Heart left ventricle (tissue), 16 donors: ENCODE data around the gene GRM3. TPM values are rescaled to one million over a fixed set of nuclear protein-coding genes. Genes with fewer than 3 reads are reported as not detected.

Experiments
- ATAC-seq, 4 donors: fragments of 200-7000 bp; cut with Tn5 transposase; one replicate each; pipeline ENCODE4 v1.9.1; 2020 to 2022; ENCODE audit warnings: moderate library complexity in 4 of 4, mild to moderate bottlenecking in 3 of 4, moderate number of reproducible peaks in 1 of 4
- DNase-seq, 5 donors: peaks; one replicate each; pipeline ENCODE4 v3.0.0-alpha.2; 2020
- H3K27ac ChIP-seq, 12 donors: fragments of 200-600 bp; sonication (generic) in 4 of 12; one replicate each; pipeline versions ENCODE4 v1.5.0 to v1.8.0; 2016 to 2022; ENCODE audit warnings: mild to moderate bottlenecking in 2 of 12
- H3K27me3 ChIP-seq, 9 donors: fragments of 200-600 bp; sonication (generic) in 2 of 9; one replicate each; pipeline versions ENCODE4 v1.5.1 to v1.8.0; 2016 to 2022; ENCODE audit warnings: mild to moderate bottlenecking in 3 of 9
- H3K36me3 ChIP-seq, 9 donors: fragments of 200-600 bp; sonication (generic) in 2 of 9; one replicate each; pipeline versions ENCODE4 v1.5.0 to v1.8.0; 2018 to 2022; ENCODE audit warnings: mild to moderate bottlenecking in 2 of 9
- H3K4me1 ChIP-seq, 12 donors: fragments of 200-600 bp; sonication (generic) in 4 of 12; one replicate each; pipeline versions ENCODE4 v1.5.0 to v1.8.0; 2016 to 2022; ENCODE audit warnings: mild to moderate bottlenecking in 3 of 12
- H3K4me3 ChIP-seq, 12 donors: fragments of 200-600 bp; sonication (generic) in 4 of 12; one replicate each; pipeline versions ENCODE4 v1.5.0 to v1.8.0; 2017 to 2022; ENCODE audit warnings: mild to moderate bottlenecking in 9 of 12, moderate library complexity in 4 of 12
- H3K9me3 ChIP-seq, 12 donors: fragments of 200-600 bp; sonication (generic) in 4 of 12; one replicate each; pipeline versions ENCODE4 v1.5.0 to v1.8.0; 2016 to 2022; ENCODE audit warnings: mild to moderate bottlenecking in 1 of 12
- POLR2A ChIP-seq, 2 donors: fragments of 450-650 bp; IDR thresholded peaks; one replicate each; pipeline ENCODE4 v1.6.1; 2017; ENCODE audit warnings: antibody characterized with exemption in 2 of 2, mild to moderate bottlenecking in 2 of 2, moderate library complexity in 2 of 2
- whole genome bisulfite sequencing, 4 donors: extraction: QIAGEN DNeasy Blood & Tissue Kit in 2 of 4; methylation state at CpG; one replicate each; pipeline versions ENCODE4 v1.1.5 to v1.1.7; 2013 to 2018; 5-methylcytosine and 5-hydroxymethylcytosine counted together
- intact Hi-C, 10 donors: fragments of 100-400 bp; cut with DNase I; formaldehyde crosslinking; loops; one replicate each; pipeline versions ENCODE4 v1.11.1 to v1.14.2; 2022
- polyA plus RNA-seq, 2 donors: library from polyadenylated mRNA; stranded (reverse); fragments of 200-250 nt; gene quantifications; one replicate each; pipeline ENCODE4 v1.2.3, GENCODE V29; 2013
- total RNA-seq, 9 donors: library from RNA; depleted of rRNA in 2 of 9; stranded (reverse); fragments of >200 nt in 2 of 9; fragmentation: NEBNext Ultra II Directional in 3 of 9; extraction: Animal tissue kit (Norgen Biotek cat#: 25700) in 3 of 9; gene quantifications; one replicate each; pipeline versions ENCODE4 v1.1.0 to v1.2.4, GENCODE V29; 2016 to 2023
- TF ChIP-seq, protein P1 (sequence below), 12 donors: fragments of 200-600 bp; sonication (generic) in 4 of 12; IDR thresholded peaks; one replicate each; pipeline versions ENCODE4 v1.5.0 to v1.8.0; 2018 to 2022; ENCODE audit warnings: antibody characterized with exemption in 12 of 12, mild to moderate bottlenecking in 5 of 12
- donor health status: ischemic (EF 13 %, LVEDD 7.1; RV severe dilation, severe dysfunction).
- donor health status: healthy with polysubstance abuse.
- donor health status: DM: no; HTN: yes; CAD: no.
- donor health status: DM: no; HTN: no; CAD: no.
- donor health status: ischemic (EF 25% LVEDD 6.9; RV normal size, moderate dysfunction).
- donor health status: ischemic (EF 25% LVEDD 5.7; RV mildly dilated, moderate dysfunction).
- donor health status: healthy.
- donor health status: DM: yes; HTN: yes; CAD: no.
- donor health status: ischemic (EF 35%, LVEDD 5.7; RV mildly dilated, moderate dysfunction).
- donor health status: nonischemic (EF 11% LVEDD 7.7; RV severe dilation, severe dysfunction).
- donor health status: DM: yes; HTN: yes; CAD: no.
- donor health status: PGD.
- donor health status: ischemic (EF 29% LVEDD 5.4; RV normal size, mild dysfunction).
- donor health status: nonischemic (EF 23%, LVEDD 6.1; RV moderate dilation, normal function).

GRM3 gene
- total and polyA plus RNA-seq, 11 donors, result 0.03 to 0.73 TPM; not detected in 9

DNA sequence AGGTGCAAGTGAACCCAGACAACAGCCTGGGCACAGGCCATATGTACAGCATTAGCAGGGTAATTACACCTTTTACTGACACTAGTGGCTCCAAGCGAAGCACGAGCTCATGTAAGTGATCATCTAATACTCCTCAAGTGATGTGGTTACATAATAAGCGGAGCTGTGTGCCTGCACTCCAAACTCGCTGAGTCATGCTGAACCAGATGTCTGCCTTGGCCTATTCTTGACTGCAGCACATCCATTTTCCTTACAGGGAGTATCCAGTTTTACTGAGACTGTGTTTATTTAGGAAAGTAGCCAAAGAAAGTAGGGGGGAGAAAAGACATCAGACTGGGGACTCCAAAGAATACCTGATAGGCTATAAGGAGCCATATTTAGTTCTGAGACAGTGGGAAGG, 90.1 kb downstream of the GRM3 start:
- DNase-seq (no peak), ATAC-seq (no peak)
- TF ChIP-seq POLR2A (IDR thresholded peaks at IDR 0.05), result no peak
- TF ChIP-seq, protein P1, sequence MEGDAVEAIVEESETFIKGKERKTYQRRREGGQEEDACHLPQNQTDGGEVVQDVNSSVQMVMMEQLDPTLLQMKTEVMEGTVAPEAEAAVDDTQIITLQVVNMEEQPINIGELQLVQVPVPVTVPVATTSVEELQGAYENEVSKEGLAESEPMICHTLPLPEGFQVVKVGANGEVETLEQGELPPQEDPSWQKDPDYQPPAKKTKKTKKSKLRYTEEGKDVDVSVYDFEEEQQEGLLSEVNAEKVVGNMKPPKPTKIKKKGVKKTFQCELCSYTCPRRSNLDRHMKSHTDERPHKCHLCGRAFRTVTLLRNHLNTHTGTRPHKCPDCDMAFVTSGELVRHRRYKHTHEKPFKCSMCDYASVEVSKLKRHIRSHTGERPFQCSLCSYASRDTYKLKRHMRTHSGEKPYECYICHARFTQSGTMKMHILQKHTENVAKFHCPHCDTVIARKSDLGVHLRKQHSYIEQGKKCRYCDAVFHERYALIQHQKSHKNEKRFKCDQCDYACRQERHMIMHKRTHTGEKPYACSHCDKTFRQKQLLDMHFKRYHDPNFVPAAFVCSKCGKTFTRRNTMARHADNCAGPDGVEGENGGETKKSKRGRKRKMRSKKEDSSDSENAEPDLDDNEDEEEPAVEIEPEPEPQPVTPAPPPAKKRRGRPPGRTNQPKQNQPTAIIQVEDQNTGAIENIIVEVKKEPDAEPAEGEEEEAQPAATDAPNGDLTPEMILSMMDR (IDR thresholded peaks at IDR 0.05), result no peak
- Histone ChIP-seq H3K27ac (no peak overlapping the region), H3K4me1 (no peaks in the 10 kb centered on the region), H3K9me3 (peaks cover 0 to 5% (median 0%) of the 10 kb centered on the region in 12 donors), H3K36me3 (no peaks in the 10 kb centered on the region), H3K4me3 (no peak overlapping the region), H3K27me3 (no peaks in the 10 kb centered on the region)
- WGBS, 4 donors, result 84 to 98% (median 89%) methylated on average over 2 to 4 of the region's 4 CpGs
- intact Hi-C loops, result no loop called here

DNA sequence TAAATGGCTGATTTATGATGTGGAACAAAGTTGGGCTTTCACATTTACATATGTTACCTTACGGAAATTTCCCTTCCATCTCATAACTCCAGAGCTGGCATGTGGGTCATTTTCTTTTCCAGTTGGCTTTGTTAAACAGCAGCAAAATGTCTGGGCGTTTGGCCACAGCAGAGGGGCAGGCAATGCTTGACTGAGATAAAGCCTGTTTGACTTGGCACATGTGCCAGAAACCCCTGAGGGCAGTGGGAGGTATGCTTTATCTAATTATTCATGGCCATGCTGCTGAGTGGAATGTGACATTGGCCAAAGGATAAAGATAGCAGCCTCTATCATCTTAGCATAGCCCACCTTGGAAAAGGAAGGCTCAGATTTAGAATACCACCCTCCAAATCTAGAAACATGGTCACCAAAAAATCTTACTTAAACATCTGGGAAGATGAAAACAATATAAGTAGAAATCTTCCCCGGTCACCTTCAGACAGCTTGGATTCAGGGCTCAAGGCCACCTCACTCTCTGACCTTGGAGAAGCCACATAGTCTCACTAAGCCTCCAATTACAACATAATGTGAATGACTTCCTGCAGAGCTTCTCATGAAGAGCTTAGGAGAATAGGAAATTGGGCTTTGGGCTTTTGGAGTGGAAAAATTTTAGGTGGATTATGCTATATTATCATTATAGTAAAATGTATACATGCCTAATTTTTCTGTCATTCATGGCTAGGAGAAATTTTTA, 101.5 kb downstream of the GRM3 start:
- H3K4me1 ChIP-seq, result peaks cover 0 to 9% (median 0%) of the 10 kb centered on the region in 12 donors
- H3K36me3 ChIP-seq, result no peaks in the 10 kb centered on the region
- DNase-seq (peak in 4 of 5 donors; percentile 16 to 42 (median 23)), ATAC-seq (peak; percentile 28 to 85 (median 66))
- intact Hi-C loops, result no loop called here
- TF ChIP-seq, protein P1 (IDR thresholded peaks at IDR 0.05), result no peak
- TF ChIP-seq POLR2A (IDR thresholded peaks at IDR 0.05), result no peak
- H3K27ac ChIP-seq, result no peak overlapping the region
- H3K4me3 ChIP-seq, result no peak overlapping the region
- H3K9me3 ChIP-seq, result no peaks in the 10 kb centered on the region
- no peaks in the 10 kb centered on the region for H3K27me3 ChIP-seq
- 36 to 54% (median 41%) methylated on average over 3 of the region's 3 CpGs for WGBS, 4 donors

DNA sequence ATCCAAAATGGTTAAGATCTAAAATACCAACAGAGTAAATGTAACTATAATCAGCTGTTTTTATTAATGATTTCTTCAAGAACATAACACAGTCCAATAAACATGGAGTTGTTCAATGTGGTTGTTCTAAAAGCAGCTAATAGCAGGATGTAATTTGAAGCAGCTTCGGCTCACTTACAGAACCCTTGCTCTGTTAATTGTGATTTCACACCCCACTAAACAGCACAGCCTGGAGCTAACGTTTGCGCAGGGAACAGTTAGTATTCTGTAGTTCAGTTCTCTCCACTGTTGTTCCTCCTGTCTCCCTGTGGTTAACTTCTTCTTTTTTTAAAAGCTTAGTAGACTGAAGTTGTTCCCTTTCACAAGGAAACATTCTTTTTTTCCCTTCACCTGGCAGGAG, 104.0 kb downstream of the GRM3 start:
- TF ChIP-seq, protein P1 (IDR thresholded peaks at IDR 0.05), result no peak
- no peak for TF ChIP-seq POLR2A (IDR thresholded peaks at IDR 0.05)
- Histone ChIP-seq H3K9me3 (no peaks in the 10 kb centered on the region), H3K27me3 (no peaks in the 10 kb centered on the region), H3K36me3 (no peaks in the 10 kb centered on the region), H3K4me1 (peaks cover 0 to 9% (median 0%) of the 10 kb centered on the region in 12 donors), H3K27ac (no peak overlapping the region), H3K4me3 (no peak overlapping the region)
- WGBS, 4 donors, result 40 to 56% (median 47%) methylated on average over 3 of the region's 3 CpGs
- ATAC-seq (no peak), DNase-seq (no peak)
- intact Hi-C loops, result no loop called here

DNA sequence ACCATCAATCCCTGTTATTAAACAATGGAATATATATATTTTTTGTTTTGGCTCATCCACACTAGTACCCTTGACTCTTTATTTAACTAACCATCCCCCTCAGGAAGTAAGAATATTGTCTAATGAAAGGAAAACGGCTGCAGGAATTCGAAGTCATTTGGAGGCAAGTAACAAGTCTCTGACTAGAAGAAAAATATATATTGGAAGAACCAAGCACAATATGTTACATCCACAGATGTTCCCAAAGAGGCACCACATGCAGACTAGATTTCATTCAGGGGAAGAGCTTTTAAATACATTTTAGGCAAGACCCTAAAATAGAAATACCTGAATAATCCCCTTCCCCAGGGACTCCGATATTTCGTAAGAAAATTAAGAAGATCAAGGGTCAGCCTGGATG, 104.5 kb downstream of the GRM3 start:
- ATAC-seq, result no peak
- Histone ChIP-seq H3K27me3 (no peaks in the 10 kb centered on the region), H3K36me3 (no peaks in the 10 kb centered on the region), H3K4me1 (peaks cover 0 to 9% (median 0%) of the 10 kb centered on the region in 12 donors), H3K27ac (no peak overlapping the region), H3K4me3 (no peak overlapping the region), H3K9me3 (no peaks in the 10 kb centered on the region)
- DNase-seq, result no peak
- intact Hi-C loops, result no loop called here
- no peak for TF ChIP-seq POLR2A (IDR thresholded peaks at IDR 0.05)
- TF ChIP-seq, protein P1 (IDR thresholded peaks at IDR 0.05), result no peak
- whole genome bisulfite sequencing, 4 donors, result 54 to 65% (median 63%) methylated on average over 4 of the region's 4 CpGs
